PC-3 (cell line): ENCODE data around the gene TNNT1. TPM values are rescaled to one million over a fixed set of nuclear protein-coding genes. Genes with fewer than 3 reads are reported as not detected.
A peak's percentile ranks its signal among the peaks of the same experiment; 100 is the strongest.

Source experiments
- ATAC-seq: fragments of 200-7000 bp; cut with Tn5 transposase; 2 replicates; pipeline ENCODE4 v1.9.1; 2020; ENCODE audit warnings: mild to moderate bottlenecking, moderate library complexity
- BruUV-seq: library from RNA; stranded (reverse); fragments of 400-500 nt; replicated peaks from 2 replicates; lab custom pipeline; 2021; lab: Mats Ljungman, UMichigan
- CTCF ChIA-PET: fragments of 300-600 bp; sonication (Branson Sonifier 250); formaldehyde crosslinking; loops from one replicate; lab custom pipeline; 2022; ENCODE audit warnings: antibody characterized with exemption; lab: Charles Lee
- POLR2A ChIA-PET: fragments of 300-600 bp; sonication (Branson Sonifier 250); formaldehyde crosslinking; loops from one replicate; lab custom pipeline; 2022; ENCODE audit warnings: antibody characterized with exemption; ENCODE audit not compliant: unreplicated experiment; lab: Charles Lee
- DNase-seq: peaks from one replicate; pipeline ENCODE4 v3.0.0-alpha.2; 2015
- H2AFZ ChIP-seq: fragments of 300-600 bp; sonication (generic); 2 replicates; pipeline ENCODE4 v1.6.0; 2016; ENCODE audit warnings: antibody characterized with exemption, low read length
- H3F3A ChIP-seq: fragments of 300-600 bp; sonication (generic); one replicate; pipeline ENCODE4 v1.6.0; 2017; ENCODE audit warnings: antibody characterized with exemption, low read length, control low read depth, mild to moderate bottlenecking; ENCODE audit not compliant: unreplicated experiment
- H3K27ac ChIP-seq: fragments of 300-600 bp; sonication (generic); 2 replicates; pipeline ENCODE4 v1.5.1; 2016; ENCODE audit warnings: mild to moderate bottlenecking, low read length
- H3K27me3 ChIP-seq: fragments of 300-600 bp; sonication (generic); 2 replicates; pipeline ENCODE4 v1.6.1; 2016; ENCODE audit warnings: low read length, mixed read lengths
- H3K36me3 ChIP-seq: fragments of 300-600 bp; sonication (generic); 2 replicates; pipeline ENCODE4 v1.6.1; 2016; ENCODE audit warnings: low read depth, mixed run types, low read length, mixed read lengths
- H3K4me1 ChIP-seq: fragments of 300-600 bp; sonication (generic); 2 replicates; pipeline ENCODE4 v1.5.1; 2016; ENCODE audit warnings: low read length; ENCODE audit not compliant: insufficient read depth
- H3K4me2 ChIP-seq: fragments of 300-600 bp; sonication (generic); 2 replicates; pipeline ENCODE4 v1.6.0; 2016; ENCODE audit warnings: low read length
- H3K4me3 ChIP-seq: fragments of 300-600 bp; sonication (generic); 2 replicates; pipeline ENCODE4 v1.5.1; 2016; ENCODE audit warnings: mild to moderate bottlenecking, low read length, mixed read lengths
- H3K79me2 ChIP-seq: fragments of 300-600 bp; sonication (generic); 2 replicates; pipeline ENCODE4 v1.6.1; 2017; ENCODE audit warnings: low read length, mixed read lengths
- H3K9ac ChIP-seq: fragments of 300-600 bp; sonication (generic); 2 replicates; pipeline ENCODE4 v1.6.0; 2016; ENCODE audit warnings: mild to moderate bottlenecking, low read length
- H3K9me2 ChIP-seq: fragments of 300-600 bp; sonication (generic); replicated peaks from 2 replicates; pipeline ENCODE4 v1.6.1; 2016; ENCODE audit warnings: mixed run types, low read length, mixed read lengths
- H3K9me3 ChIP-seq: fragments of 300-600 bp; sonication (generic); 2 replicates; pipeline ENCODE4 v1.6.1; 2016; ENCODE audit warnings: low read length, mixed read lengths
- H4K20me1 ChIP-seq: fragments of 300-600 bp; sonication (generic); 2 replicates; pipeline ENCODE4 v1.6.1; 2016; ENCODE audit warnings: low read length, mixed read lengths
- EZH2 ChIP-seq: fragments of 300-600 bp; sonication (generic); IDR thresholded peaks from one replicate; pipeline ENCODE4 v1.6.1; 2017; ENCODE audit warnings: antibody characterized with exemption, mild to moderate bottlenecking, low read length; ENCODE audit not compliant: unreplicated experiment
- EZH2phosphoT487 ChIP-seq: fragments of 300-600 bp; sonication (generic); IDR thresholded peaks from 2 replicates; pipeline ENCODE4 v1.6.1; 2018; ENCODE audit warnings: mild to moderate bottlenecking, antibody characterized with exemption, low read length, borderline replicate concordance
- intact Hi-C: fragments of 100-400 bp; cut with micrococcal nuclease; formaldehyde crosslinking; loops from 2 replicates; pipeline ENCODE4 v1.9.0; 2023
- total RNA-seq: library from RNA; depleted of rRNA; stranded (reverse); fragments of >200 nt; gene quantifications from 2 replicates; pipeline ENCODE4 v1.2.3, GENCODE V29; 2014
- TF ChIP-seq, protein P1 (sequence below): fragments of 300-600 bp; sonication (generic); conservative IDR thresholded peaks from 2 replicates; pipeline ENCODE4 v1.5.1; 2017; ENCODE audit warnings: antibody characterized with exemption, low read depth, mild to moderate bottlenecking, low read length

Gene TNNT1
- total RNA-seq, 1 experiment from 2014 or later = 266 TPM

DNA sequence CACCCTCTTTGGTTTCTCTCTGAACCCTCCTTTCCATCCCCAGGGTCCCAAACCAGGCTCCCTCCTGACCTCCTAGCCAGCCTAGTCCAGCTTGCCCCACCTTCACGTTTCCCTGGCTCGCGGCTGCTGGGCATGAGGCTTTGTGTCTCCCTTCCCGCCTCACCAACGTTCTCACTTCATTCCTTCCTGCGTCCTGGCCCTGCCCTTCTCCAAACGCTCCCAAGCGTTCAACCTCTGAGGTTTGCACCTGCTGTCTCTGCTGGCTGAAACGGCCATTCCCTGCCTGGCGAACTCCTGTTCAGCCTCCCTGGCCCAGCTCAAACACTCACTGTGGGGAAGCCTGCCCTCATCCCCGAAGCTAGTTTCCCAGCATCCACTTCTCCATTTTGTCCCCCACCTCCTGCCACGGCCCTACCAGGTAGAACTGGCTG lies 61.0 kb downstream of the TNNT1 start:
- ATAC-seq (no peak), DNase-seq (no peak)
- Histone ChIP-seq H3K4me1 (no peaks in the 10 kb centered on the region), H3K36me3 (peaks cover 16% of the 10 kb centered on the region; the same call in 1 of the 2 replicates), H3K4me3 (no peak overlapping the region), H4K20me1 (no peaks in the 10 kb centered on the region), H3K27ac (no peak overlapping the region), H3K9me3 (no peaks in the 10 kb centered on the region), H3K79me2 (no peaks in the 10 kb centered on the region), H3K4me2 (no peak overlapping the region), H2AFZ (no peak overlapping the region), H3K9me2 (no peaks in the 10 kb centered on the region), H3F3A (no peaks in the 10 kb centered on the region), H3K27me3 (no peaks in the 10 kb centered on the region), H3K9ac (no peak overlapping the region)
- ChIA-PET CTCF (interaction anchor here (0.6 kb wide), 2 partner anchors 53 to 175 kb away, joined by 4 to 14 read pairs; no protein-coding TSS in a partner anchor), POLR2A (no interaction called here)
- intact Hi-C loops = no loop called here
- no peak for TF ChIP-seq EZH2
- TF ChIP-seq, protein P1, sequence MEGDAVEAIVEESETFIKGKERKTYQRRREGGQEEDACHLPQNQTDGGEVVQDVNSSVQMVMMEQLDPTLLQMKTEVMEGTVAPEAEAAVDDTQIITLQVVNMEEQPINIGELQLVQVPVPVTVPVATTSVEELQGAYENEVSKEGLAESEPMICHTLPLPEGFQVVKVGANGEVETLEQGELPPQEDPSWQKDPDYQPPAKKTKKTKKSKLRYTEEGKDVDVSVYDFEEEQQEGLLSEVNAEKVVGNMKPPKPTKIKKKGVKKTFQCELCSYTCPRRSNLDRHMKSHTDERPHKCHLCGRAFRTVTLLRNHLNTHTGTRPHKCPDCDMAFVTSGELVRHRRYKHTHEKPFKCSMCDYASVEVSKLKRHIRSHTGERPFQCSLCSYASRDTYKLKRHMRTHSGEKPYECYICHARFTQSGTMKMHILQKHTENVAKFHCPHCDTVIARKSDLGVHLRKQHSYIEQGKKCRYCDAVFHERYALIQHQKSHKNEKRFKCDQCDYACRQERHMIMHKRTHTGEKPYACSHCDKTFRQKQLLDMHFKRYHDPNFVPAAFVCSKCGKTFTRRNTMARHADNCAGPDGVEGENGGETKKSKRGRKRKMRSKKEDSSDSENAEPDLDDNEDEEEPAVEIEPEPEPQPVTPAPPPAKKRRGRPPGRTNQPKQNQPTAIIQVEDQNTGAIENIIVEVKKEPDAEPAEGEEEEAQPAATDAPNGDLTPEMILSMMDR = no peak
- TF ChIP-seq EZH2phosphoT487 = no peak
- BruUV-seq = no TSS peak

DNA sequence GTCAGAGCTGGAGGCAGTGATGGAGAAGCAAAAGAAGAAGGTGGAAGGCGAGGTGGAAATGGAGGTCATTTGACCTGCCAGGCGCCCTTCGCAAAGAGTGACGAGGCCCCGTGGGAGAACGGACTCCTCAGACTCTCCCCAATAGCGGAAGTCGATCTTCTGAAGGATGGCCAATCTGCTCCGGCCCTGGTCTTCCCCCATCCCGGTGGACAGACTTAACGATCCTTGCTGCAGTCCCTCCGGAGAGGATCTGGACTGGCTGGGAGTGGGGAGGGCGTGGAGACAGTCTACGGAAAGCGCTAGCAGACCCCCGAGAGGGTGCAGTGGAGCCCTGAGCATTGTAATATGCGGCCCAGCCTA lies 61.5 kb downstream of the TNNT1 start:
- Histone ChIP-seq H3K4me3 (no peak overlapping the region), H3K4me2 (no peak overlapping the region), H3K27me3 (no peaks in the 10 kb centered on the region), H3F3A (no peaks in the 10 kb centered on the region), H3K9ac (no peak overlapping the region), H4K20me1 (no peaks in the 10 kb centered on the region), H3K27ac (no peak overlapping the region), H2AFZ (no peak overlapping the region), H3K9me2 (no peaks in the 10 kb centered on the region), H3K4me1 (no peaks in the 10 kb centered on the region), H3K9me3 (no peaks in the 10 kb centered on the region), H3K79me2 (no peaks in the 10 kb centered on the region), H3K36me3 (peaks cover 16% of the 10 kb centered on the region; the same call in 1 of the 2 replicates)
- ATAC-seq (no peak), DNase-seq (no peak)
- ChIA-PET CTCF (no interaction called here), POLR2A (no interaction called here)
- TSS peak; percentile 52 for BruUV-seq
- intact Hi-C loops = no loop called here
- TF ChIP-seq EZH2 (no peak), EZH2phosphoT487 (no peak)
- TF ChIP-seq, protein P1 = no peak

DNA sequence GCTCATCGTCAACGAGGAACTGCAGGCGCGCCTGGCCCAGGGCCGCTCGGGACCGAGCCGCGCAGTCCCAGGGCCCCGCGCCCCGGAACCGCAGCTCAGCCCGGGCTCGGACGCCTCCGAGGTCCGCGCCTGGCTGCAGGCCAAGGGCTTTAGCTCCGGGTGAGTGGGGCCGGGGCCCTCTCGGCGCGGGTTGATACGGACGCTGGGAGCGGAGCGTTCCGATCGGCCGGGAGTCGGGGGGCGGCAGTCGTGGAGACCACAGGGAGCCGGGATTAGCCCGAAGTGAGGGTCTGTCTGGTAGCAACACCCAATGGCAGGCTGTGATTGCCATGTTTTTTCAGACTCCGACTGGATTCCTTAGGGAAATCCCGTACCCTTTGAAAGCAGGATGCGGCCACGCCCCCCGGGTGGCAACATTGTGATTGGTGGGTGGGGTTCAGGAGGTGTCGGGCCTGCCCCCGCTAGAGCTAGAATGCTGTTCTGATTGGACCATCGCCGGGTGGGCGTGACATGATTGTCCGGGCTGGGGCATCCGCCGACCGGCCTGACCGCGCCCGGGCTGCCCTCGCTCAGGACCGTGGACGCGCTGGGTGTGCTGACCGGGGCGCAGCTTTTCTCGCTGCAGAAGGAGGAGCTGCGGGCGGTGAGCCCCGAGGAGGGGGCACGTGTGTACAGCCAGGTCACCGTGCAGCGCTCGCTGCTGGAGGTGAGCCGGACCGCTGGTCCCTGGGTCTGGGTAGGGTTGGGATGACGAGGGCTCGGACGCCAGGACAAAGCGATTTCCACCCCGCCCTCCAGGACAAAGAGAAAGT lies 62.1 kb downstream of the TNNT1 start:
- Histone ChIP-seq H3K4me1 (no peaks in the 10 kb centered on the region), H3K79me2 (no peaks in the 10 kb centered on the region), H3K4me2 (no peak overlapping the region), H3F3A (no peaks in the 10 kb centered on the region), H3K4me3 (no peak overlapping the region), H3K36me3 (peaks cover 20% of the 10 kb centered on the region), H3K27me3 (no peaks in the 10 kb centered on the region), H2AFZ (no peak overlapping the region), H3K9me3 (no peaks in the 10 kb centered on the region), H3K9me2 (no peaks in the 10 kb centered on the region), H3K9ac (no peak overlapping the region), H3K27ac (no peak overlapping the region), H4K20me1 (no peaks in the 10 kb centered on the region)
- TF ChIP-seq, protein P1 = no peak
- TF ChIP-seq EZH2phosphoT487 = no peak
- no peak for TF ChIP-seq EZH2
- CTCF ChIA-PET = no interaction called here
- POLR2A ChIA-PET = no interaction called here
- DNase-seq (no peak), ATAC-seq (no peak)
- BruUV-seq = no TSS peak
- intact Hi-C loops = no loop called here
